ENCODE measurements around the gene DUX4.
"Not testable (repeated sequence)": the region's sequence is repeated elsewhere in the genome, so short reads cannot be mapped to it uniquely, and the experiment has no call there.

DUX4 gene

DNA sequence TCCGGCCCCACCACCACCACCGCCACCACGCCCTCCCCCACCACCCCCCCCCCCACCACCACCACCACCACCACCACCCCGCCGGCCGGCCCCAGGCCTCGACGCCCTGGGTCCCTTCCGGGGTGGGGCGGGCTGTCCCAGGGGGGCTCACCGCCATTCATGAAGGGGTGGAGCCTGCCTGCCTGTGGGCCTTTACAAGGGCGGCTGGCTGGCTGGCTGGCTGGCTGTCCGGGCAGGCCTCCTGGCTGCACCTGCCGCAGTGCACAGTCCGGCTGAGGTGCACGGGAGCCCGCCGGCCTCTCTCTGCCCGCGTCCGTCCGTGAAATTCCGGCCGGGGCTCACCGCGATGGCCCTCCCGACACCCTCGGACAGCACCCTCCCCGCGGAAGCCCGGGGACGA, at the start of gene DUX4:
TSS of gene DUX4 (plus strand) at position 347 of the 400 bp plus-strand sequence. CDS start at position 347, 0 bp downstream.
- DNase-seq, result not testable (repeated sequence)

- not testable (repeated sequence) for DNase-seq
Observed at GRCh38 chr4:190175436-190175835, 1.9 kb downstream of the DUX4 start.

DNA sequence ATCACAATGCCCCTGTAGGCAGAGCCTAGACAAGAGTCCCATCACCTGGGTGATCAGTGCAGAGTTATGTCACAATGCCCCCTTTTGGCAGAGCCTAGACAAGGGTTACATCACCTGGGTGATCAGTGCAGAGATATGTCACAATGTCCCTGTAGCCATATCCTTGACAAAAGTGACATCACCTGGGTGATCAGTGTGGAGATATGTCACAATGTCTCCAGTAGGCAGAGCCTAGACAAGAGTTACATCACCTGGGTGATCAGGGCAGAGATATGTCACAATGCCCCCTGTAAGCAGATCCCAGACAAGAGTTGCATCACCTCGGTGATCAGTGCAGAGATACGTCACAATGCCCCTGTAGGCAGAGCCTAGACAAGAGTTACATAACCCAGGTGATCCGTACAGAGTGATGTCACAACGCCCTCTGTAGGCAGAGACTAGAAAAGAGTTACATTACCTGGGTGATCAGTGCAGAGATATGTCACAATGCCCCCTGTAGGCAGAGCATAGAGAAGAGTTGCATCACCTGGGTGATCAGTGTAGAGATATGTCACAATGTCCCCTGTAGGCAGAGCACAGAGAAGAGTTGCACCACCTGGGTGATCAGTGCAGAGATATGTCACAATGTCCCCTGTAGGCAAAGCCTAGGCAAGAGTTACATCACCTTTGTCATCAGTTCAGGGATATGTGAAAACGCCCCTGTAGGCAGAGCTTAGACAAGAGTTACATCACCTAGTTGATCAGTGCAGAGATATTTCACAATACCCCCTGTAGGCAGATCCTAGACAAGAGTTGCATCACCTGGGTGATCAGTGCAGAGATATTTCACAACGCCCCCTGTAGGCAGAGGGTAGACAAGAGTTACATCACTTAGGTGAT, 4.4 kb downstream of the DUX4 start:
- peak; percentile 59 for DNase-seq

GRCh38 chr4:190178606-190178990, 5.0 kb downstream of the DUX4 start:
- not testable (repeated sequence) for DNase-seq

- DNase-seq, result not testable (repeated sequence)
Observed at GRCh38 chr4:190179030-190179739, 5.6 kb downstream of the DUX4 start.

GRCh38 chr4:190179740-190180094, 6.1 kb downstream of the DUX4 start:
- not testable (repeated sequence) for DNase-seq

GRCh38 chr4:190180947-190181346, 7.4 kb downstream of the DUX4 start:
- not testable (repeated sequence) for DNase-seq

GRCh38 chr4:190181481-190182100, 8.0 kb downstream of the DUX4 start:
- peak; percentile 63 for DNase-seq

- not testable (repeated sequence) for DNase-seq
Observed at GRCh38 chr4:190203510-190203909, 29.9 kb downstream of the DUX4 start.
